Endothelial cell of umbilical vein (primary cell): ENCODE data around the gene ABHD11. TPM values are rescaled to one million over a fixed set of nuclear protein-coding genes. Genes with fewer than 3 reads are reported as not detected.
"Not testable (repeated sequence)": the region's sequence is repeated elsewhere in the genome, so short reads cannot be mapped to it uniquely, and the experiment has no call there.

Experiments used
- BruUV-seq: library from RNA; stranded (reverse); fragments of 400-500 nt; replicated peaks from 2 replicates; lab custom pipeline; 2021; lab: Mats Ljungman, UMichigan
- CTCF ChIA-PET: fragments of 300-600, 350-600 bp; sonication (Branson Sonifier 250); formaldehyde crosslinking; loops from one replicate; lab custom pipeline; 2021; ENCODE audit warnings: antibody characterized with exemption, inconsistent platforms; lab: Charles Lee
- POLR2A ChIA-PET: fragments of 300-600, 350-600 bp; sonication (Branson Sonifier 250); formaldehyde crosslinking; loops from one replicate; lab custom pipeline; 2021; ENCODE audit warnings: antibody characterized with exemption, inconsistent platforms; lab: Charles Lee
- DNase-seq: peaks from one replicate; pipeline ENCODE4 v3.0.0-alpha.2; 2011; ENCODE audit warnings: low read depth, low spot score
- FAIRE-seq: peaks from 2 replicates; lab custom pipeline; 2011; peaks lifted over from hg19 to GRCh38; lab: Jason Lieb, UNC
- H2AFZ ChIP-seq: 2 replicates; pipeline ENCODE4 v1.6.0; 2012; ENCODE audit warnings: low read depth, low read length, control low read depth, inconsistent platforms
- H3K27ac ChIP-seq: 2 replicates; pipeline ENCODE4 v1.5.1; 2011; ENCODE audit warnings: low read depth, mild to moderate bottlenecking, control low read depth, low read length, moderate library complexity; ENCODE audit not compliant: insufficient read depth
- H3K27me3 ChIP-seq, 2 experiments: 2 replicates each; pipeline versions ENCODE4 v1.6.0 to v1.6.1; 2011; ENCODE audit warnings: low read length in 2 of 2, mixed read lengths in 1 of 2; ENCODE audit not compliant: control insufficient read depth in 2 of 2, insufficient read depth in 2 of 2
- H3K36me3 ChIP-seq, 2 experiments: 2 replicates in 1 of 2; 3 replicates in 1 of 2; pipeline ENCODE4 v1.5.1; 2011; ENCODE audit warnings: low read length in 2 of 2, mild to moderate bottlenecking in 1 of 2, moderate library complexity in 1 of 2; ENCODE audit not compliant: control insufficient read depth in 2 of 2, insufficient read depth in 2 of 2; ENCODE audit errors: extremely low read depth in 1 of 2
- H3K4me1 ChIP-seq: 3 replicates; pipeline ENCODE4 v1.5.1; 2011; ENCODE audit warnings: mild to moderate bottlenecking, low read length; ENCODE audit not compliant: control insufficient read depth, insufficient read depth; ENCODE audit errors: extremely low read depth
- H3K4me2 ChIP-seq: 2 replicates; pipeline ENCODE4 v1.6.1; 2011; ENCODE audit warnings: low read length, control low read depth, mixed read lengths; ENCODE audit not compliant: insufficient read depth
- H3K4me3 ChIP-seq, 3 experiments: fragments of 200-600 bp in 1 of 3; sonication (generic), shearing (Covaris generic) in 1 of 3; replicated peaks in 1 of 3; 2 replicates each; pipeline ENCODE4 v1.5.1; 2011 to 2016; ENCODE audit warnings: control low read depth in 3 of 3, low read length in 3 of 3, mild to moderate bottlenecking in 2 of 3, inconsistent platforms in 1 of 3, low read depth in 1 of 3, moderate library complexity in 1 of 3; ENCODE audit not compliant: insufficient read depth in 1 of 3
- H3K79me2 ChIP-seq: 2 replicates; pipeline ENCODE4 v1.6.0; 2012; ENCODE audit warnings: low read length, inconsistent platforms; ENCODE audit not compliant: control insufficient read depth, insufficient read depth
- H3K9ac ChIP-seq: replicated peaks from 2 replicates; pipeline ENCODE3; 2011; ENCODE audit warnings: low read length, control low read depth; ENCODE audit not compliant: insufficient read depth; ENCODE audit errors: extremely low read depth
- H3K9me1 ChIP-seq: replicated peaks from 3 replicates; pipeline ENCODE4 v1.6.0; 2011; ENCODE audit warnings: mild to moderate bottlenecking, low read length; ENCODE audit not compliant: control insufficient read depth, insufficient read depth; ENCODE audit errors: extremely low read depth
- H3K9me3 ChIP-seq: replicated peaks from 2 replicates; pipeline ENCODE4 v1.5.1; 2012; ENCODE audit warnings: low read length, inconsistent platforms; ENCODE audit not compliant: control insufficient read depth, insufficient read depth
- H4K20me1 ChIP-seq: replicated peaks from 2 replicates; pipeline ENCODE3; 2011; ENCODE audit warnings: mild to moderate bottlenecking, low read length; ENCODE audit not compliant: control insufficient read depth, insufficient read depth; ENCODE audit errors: extremely low read depth
- EZH2 ChIP-seq: IDR thresholded peaks from 2 replicates; pipeline ENCODE4 v1.6.1; 2012; ENCODE audit warnings: borderline replicate concordance, low read depth, mild to moderate bottlenecking, moderate library complexity, low read length, inconsistent platforms; ENCODE audit not compliant: severe bottlenecking
- FOS ChIP-seq: IDR thresholded peaks from 2 replicates; pipeline ENCODE4 v1.6.1; 2011; ENCODE audit warnings: mild to moderate bottlenecking, low read length, moderate library complexity, borderline replicate concordance; ENCODE audit not compliant: insufficient read depth
- GATA2 ChIP-seq: IDR thresholded peaks from 2 replicates; pipeline ENCODE4 v1.7.0; 2011; ENCODE audit warnings: low read depth, mild to moderate bottlenecking, moderate library complexity, mixed read lengths, low read length; ENCODE audit not compliant: insufficient read length, insufficient read depth
- JUN ChIP-seq: IDR thresholded peaks from 2 replicates; pipeline ENCODE4 v1.6.1; 2011; ENCODE audit warnings: borderline replicate concordance, low read depth; ENCODE audit not compliant: insufficient read length, insufficient read depth
- MYC ChIP-seq: IDR thresholded peaks from one replicate; pipeline ENCODE4 v1.6.1; 2011; ENCODE audit warnings: mild to moderate bottlenecking, low read depth, low read length
- POLR2A ChIP-seq: IDR thresholded peaks from 2 replicates; pipeline ENCODE4 v1.6.1; 2012; ENCODE audit warnings: low read depth, mild to moderate bottlenecking, control low read depth, low read length
- POLR2AphosphoS5 ChIP-seq: IDR thresholded peaks from 2 replicates; pipeline ENCODE4 v1.6.1; 2012; ENCODE audit warnings: low read depth, mild to moderate bottlenecking, control low read depth, low read length, moderate library complexity; ENCODE audit not compliant: insufficient read depth
- dilution Hi-C: fragments of 300-500 bp; cut with MboI; formaldehyde crosslinking; loops from one replicate; pipeline ENCODE4 v1.15.0; 2019; ENCODE audit warnings: low sequenced_read_pairs; ENCODE audit not compliant: extremely low pct_ligation_motif_present
- intact Hi-C: fragments of 100-400 bp; cut with micrococcal nuclease; formaldehyde crosslinking; loops from one replicate; pipeline ENCODE4 v1.10.0; 2022
- polyA plus RNA-seq, 4 experiments: library from polyadenylated mRNA; depleted of rRNA in 3 of 4; stranded (reverse) in 3 of 4; unstranded in 1 of 4; fragments of >200 nt; gene quantifications; 2 replicates each; pipeline versions ENCODE4 v1.2.1 to v1.2.3, GENCODE V29; 2011 to 2012; ENCODE audit warnings: missing spikeins in 1 of 4
- total RNA-seq: library from RNA; stranded (reverse); gene quantifications from 2 replicates; pipeline ENCODE4 v1.2.3, GENCODE V29; 2021
- TF ChIP-seq, protein P1 (sequence below): IDR thresholded peaks from 2 replicates; pipeline ENCODE4 v1.6.1; 2011; ENCODE audit not compliant: insufficient read depth, insufficient read length
- TF ChIP-seq, protein P2 (sequence below), 2 donors: IDR thresholded peaks; 1 replicate in 1 of 2; 2 replicates in 1 of 2; pipeline ENCODE4 v1.5.1; 2011; ENCODE audit warnings: low read length in 2 of 2, mild to moderate bottlenecking in 2 of 2, moderate library complexity in 2 of 2, control low read depth in 1 of 2, inconsistent platforms in 1 of 2, low read depth in 1 of 2; ENCODE audit not compliant: insufficient read depth in 1 of 2; ENCODE audit errors: extremely low read depth in 1 of 2

ABHD11 gene
- total and polyA plus RNA-seq, 2 donors (not counting 3 experiments of a cell fraction or from before 2014, with no cell fraction given), result 13.3 to 18.4 TPM

DNA sequence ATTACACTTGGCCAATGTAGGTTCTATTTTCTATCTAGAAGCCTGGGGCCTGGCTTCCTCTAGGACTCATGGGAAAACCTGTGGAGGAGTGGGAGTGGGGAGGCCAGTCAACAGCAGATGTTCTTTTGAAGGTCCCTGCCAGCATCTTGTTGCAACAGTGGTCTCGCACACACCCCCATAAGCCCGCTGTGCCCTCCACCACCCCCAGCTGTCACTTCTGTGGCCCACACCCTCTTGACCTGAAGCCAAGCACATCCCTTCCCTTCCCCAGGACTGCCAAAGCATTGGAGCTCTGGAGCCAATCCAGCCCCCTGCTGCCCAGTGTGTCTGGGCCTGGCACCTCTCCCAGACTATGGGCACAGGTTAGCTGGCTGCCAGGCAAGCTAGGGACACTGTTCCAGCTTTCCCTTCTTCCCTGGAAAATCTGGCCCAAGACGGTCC lies 17.2 kb downstream of the ABHD11 start:
- H3K9me3 ChIP-seq, result no peaks in the 10 kb centered on the region
- dilution Hi-C loops, result no loop called here
- no peak overlapping the region for H3K4me3 ChIP-seq
- H3K4me2 ChIP-seq, result no peak overlapping the region
- intact Hi-C loops, result no loop called here
- H3K9me1 ChIP-seq, result no peaks in the 10 kb centered on the region
- peaks cover 22% of the 10 kb centered on the region for H3K4me1 ChIP-seq
- H3K79me2 ChIP-seq, result peaks cover 22% of the 10 kb centered on the region
- no peaks in the 10 kb centered on the region for H4K20me1 ChIP-seq
- H2AFZ ChIP-seq, result no peak overlapping the region
- TF ChIP-seq EZH2, result no peak
- no peak for TF ChIP-seq GATA2
- TF ChIP-seq MYC, result no peak
- no peak for TF ChIP-seq POLR2AphosphoS5
- TF ChIP-seq FOS, result no peak
- no peak for TF ChIP-seq POLR2A
- TF ChIP-seq JUN, result no peak
- TF ChIP-seq, protein P1, sequence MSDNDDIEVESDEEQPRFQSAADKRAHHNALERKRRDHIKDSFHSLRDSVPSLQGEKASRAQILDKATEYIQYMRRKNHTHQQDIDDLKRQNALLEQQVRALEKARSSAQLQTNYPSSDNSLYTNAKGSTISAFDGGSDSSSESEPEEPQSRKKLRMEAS, result no peak
- TF ChIP-seq, protein P2, sequence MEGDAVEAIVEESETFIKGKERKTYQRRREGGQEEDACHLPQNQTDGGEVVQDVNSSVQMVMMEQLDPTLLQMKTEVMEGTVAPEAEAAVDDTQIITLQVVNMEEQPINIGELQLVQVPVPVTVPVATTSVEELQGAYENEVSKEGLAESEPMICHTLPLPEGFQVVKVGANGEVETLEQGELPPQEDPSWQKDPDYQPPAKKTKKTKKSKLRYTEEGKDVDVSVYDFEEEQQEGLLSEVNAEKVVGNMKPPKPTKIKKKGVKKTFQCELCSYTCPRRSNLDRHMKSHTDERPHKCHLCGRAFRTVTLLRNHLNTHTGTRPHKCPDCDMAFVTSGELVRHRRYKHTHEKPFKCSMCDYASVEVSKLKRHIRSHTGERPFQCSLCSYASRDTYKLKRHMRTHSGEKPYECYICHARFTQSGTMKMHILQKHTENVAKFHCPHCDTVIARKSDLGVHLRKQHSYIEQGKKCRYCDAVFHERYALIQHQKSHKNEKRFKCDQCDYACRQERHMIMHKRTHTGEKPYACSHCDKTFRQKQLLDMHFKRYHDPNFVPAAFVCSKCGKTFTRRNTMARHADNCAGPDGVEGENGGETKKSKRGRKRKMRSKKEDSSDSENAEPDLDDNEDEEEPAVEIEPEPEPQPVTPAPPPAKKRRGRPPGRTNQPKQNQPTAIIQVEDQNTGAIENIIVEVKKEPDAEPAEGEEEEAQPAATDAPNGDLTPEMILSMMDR (IDR thresholded peaks at IDR 0.05; ENCODE audit: extremely low read depth in 1 of 2, insufficient read depth in 1 of 2, low read depth in 1 of 2, low read length in 2 of 2), result no peak
- ChIA-PET CTCF (interaction anchor here (1.0 to 8.6 kb wide), 3 partner anchors 11 to 111 kb away, joined by 5 to 270 read pairs (median 6); no protein-coding TSS in a partner anchor), POLR2A (no interaction called here)
- no peaks in the 10 kb centered on the region for H3K27me3 ChIP-seq
- DNase-seq (no peak), FAIRE-seq (no peak)
- H3K36me3 ChIP-seq, result no peaks in the 10 kb centered on the region
- no TSS peak for BruUV-seq
- H3K27ac ChIP-seq, result no peak overlapping the region
- no peak overlapping the region for H3K9ac ChIP-seq

DNA sequence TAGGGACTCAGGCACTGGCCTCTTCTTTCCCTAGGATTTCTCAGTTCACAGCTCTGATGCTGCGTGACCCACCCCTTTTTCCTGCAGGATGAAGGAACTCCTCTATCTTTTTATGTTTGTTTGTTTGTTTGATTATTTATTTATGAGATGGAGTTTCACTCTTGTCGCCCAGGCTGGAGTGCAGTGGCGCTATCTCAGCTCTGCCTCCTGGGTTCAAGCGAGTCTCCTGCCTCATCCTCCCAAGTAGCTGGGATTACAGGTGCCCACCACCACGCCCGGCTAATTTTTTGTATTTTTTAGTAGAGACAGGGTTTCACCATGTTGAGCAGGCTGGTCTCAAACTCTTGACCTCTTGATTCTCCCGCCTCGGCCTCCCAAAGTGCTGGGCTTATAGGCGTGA lies 18.2 kb downstream of the ABHD11 start:
- H3K9me3 ChIP-seq, H3K27me3 ChIP-seq, intact Hi-C loops, H3K27ac ChIP-seq, DNase-seq, H4K20me1 ChIP-seq, H3K9me1 ChIP-seq, H3K4me3 ChIP-seq, POLR2A ChIA-PET, dilution Hi-C loops, H3K9ac ChIP-seq, H2AFZ ChIP-seq, H3K36me3 ChIP-seq, BruUV-seq, FAIRE-seq, H3K4me2 ChIP-seq: not testable (repeated sequence)
- H3K79me2 ChIP-seq, result peaks cover 25% of the 10 kb centered on the region
- CTCF ChIA-PET, result interaction anchor here (1.4 to 8.6 kb wide), 2 partner anchors 20 to 110 kb away, joined by 3 to 270 read pairs; no protein-coding TSS in a partner anchor
- peaks cover 31% of the 10 kb centered on the region for H3K4me1 ChIP-seq
